Duodenal mucosa (tissue), 2 donors: Measurements from ENCODE around the gene POTEJ.
"Not testable (repeated sequence)": the region's sequence is repeated elsewhere in the genome, so short reads cannot be mapped to it uniquely, and the experiment has no call there.

Experiments used
- H3K27ac ChIP-seq: one replicate; pipeline ENCODE4 v1.7.0; 2013; ENCODE audit warnings: low read depth, low read length
- H3K27me3 ChIP-seq, 2 donors: one replicate each; pipeline ENCODE4 v1.7.0; 2013; ENCODE audit warnings: low read length in 2 of 2, control low read depth in 1 of 2; ENCODE audit not compliant: insufficient read depth in 2 of 2, control insufficient read depth in 1 of 2
- H3K36me3 ChIP-seq, 2 donors: one replicate each; pipeline ENCODE4 v1.7.0; 2013; ENCODE audit warnings: low read length in 2 of 2, control low read depth in 1 of 2; ENCODE audit not compliant: insufficient read depth in 2 of 2, control insufficient read depth in 1 of 2
- H3K4me1 ChIP-seq, 2 donors: one replicate each; pipeline ENCODE4 v1.7.0; 2013; ENCODE audit warnings: low read length in 2 of 2, control low read depth in 1 of 2; ENCODE audit not compliant: insufficient read depth in 2 of 2, control insufficient read depth in 1 of 2
- H3K4me3 ChIP-seq, 2 donors: one replicate each; pipeline ENCODE4 v1.7.0; 2013; ENCODE audit warnings: low read length in 2 of 2, low read depth in 1 of 2
- H3K9ac ChIP-seq, 2 donors: one replicate each; pipeline ENCODE4 v1.7.0; 2013; ENCODE audit warnings: low read length in 2 of 2, low read depth in 1 of 2
- H3K9me3 ChIP-seq, 2 donors: one replicate each; pipeline ENCODE4 v1.7.0; 2013; ENCODE audit warnings: low read length in 2 of 2, control low read depth in 1 of 2; ENCODE audit not compliant: control insufficient read depth in 1 of 2

POTEJ gene

GRCh38 chr2:130601648-130602302 lies 9.5 kb upstream of the POTEJ start:
- not testable (repeated sequence) for H3K27me3 ChIP-seq, H3K4me3 ChIP-seq, H3K4me1 ChIP-seq, H3K9ac ChIP-seq, H3K27ac ChIP-seq, H3K9me3 ChIP-seq, H3K36me3 ChIP-seq

- H3K4me1 ChIP-seq, H3K36me3 ChIP-seq, H3K27ac ChIP-seq, H3K9ac ChIP-seq, H3K4me3 ChIP-seq, H3K27me3 ChIP-seq, H3K9me3 ChIP-seq: not testable (repeated sequence)
Observed at GRCh38 chr2:130608276-130609001, 2.8 kb upstream of the POTEJ start.

GRCh38 chr2:130609002-130609920 lies 2.0 kb upstream of the POTEJ start:
- H3K27me3 ChIP-seq, H3K4me3 ChIP-seq, H3K36me3 ChIP-seq, H3K9ac ChIP-seq, H3K27ac ChIP-seq, H3K9me3 ChIP-seq, H3K4me1 ChIP-seq: not testable (repeated sequence)

GRCh38 chr2:130610486-130610885 lies 754 bp upstream of the POTEJ start:
- not testable (repeated sequence) for H3K27me3 ChIP-seq, H3K4me1 ChIP-seq, H3K9me3 ChIP-seq, H3K9ac ChIP-seq, H3K4me3 ChIP-seq, H3K36me3 ChIP-seq, H3K27ac ChIP-seq

- H3K9ac ChIP-seq, H3K9me3 ChIP-seq, H3K27me3 ChIP-seq, H3K4me1 ChIP-seq, H3K4me3 ChIP-seq, H3K27ac ChIP-seq, H3K36me3 ChIP-seq: not testable (repeated sequence)
Observed at GRCh38 chr2:130628784-130629475, 17.7 kb downstream of the POTEJ start.

- not testable (repeated sequence) for H3K4me3 ChIP-seq, H3K9me3 ChIP-seq, H3K36me3 ChIP-seq, H3K4me1 ChIP-seq, H3K27ac ChIP-seq, H3K27me3 ChIP-seq, H3K9ac ChIP-seq
Observed at GRCh38 chr2:130638973-130639372, 27.7 kb downstream of the POTEJ start.

GRCh38 chr2:130641688-130642087 lies 30.4 kb downstream of the POTEJ start:
- H3K27ac ChIP-seq, H3K4me1 ChIP-seq, H3K9me3 ChIP-seq, H3K36me3 ChIP-seq, H3K9ac ChIP-seq, H3K4me3 ChIP-seq, H3K27me3 ChIP-seq: not testable (repeated sequence)

- not testable (repeated sequence) for H3K27ac ChIP-seq, H3K4me1 ChIP-seq, H3K36me3 ChIP-seq, H3K4me3 ChIP-seq, H3K9me3 ChIP-seq, H3K9ac ChIP-seq, H3K27me3 ChIP-seq
Observed at GRCh38 chr2:130649285-130649684, 38.0 kb downstream of the POTEJ start.

GRCh38 chr2:130664506-130664905 lies 53.3 kb downstream of the POTEJ start:
- not testable (repeated sequence) for H3K4me3 ChIP-seq, H3K27ac ChIP-seq, H3K4me1 ChIP-seq, H3K9me3 ChIP-seq, H3K36me3 ChIP-seq, H3K27me3 ChIP-seq, H3K9ac ChIP-seq

- not testable (repeated sequence) for H3K9ac ChIP-seq, H3K4me1 ChIP-seq, H3K9me3 ChIP-seq
Observed at GRCh38 chr2:130665596-130665995, 54.4 kb downstream of the POTEJ start.

More at GRCh38 chr2:130665596-130665995, 54.4 kb downstream of the POTEJ start:
- H3K27ac ChIP-seq, H3K36me3 ChIP-seq, H3K4me3 ChIP-seq, H3K27me3 ChIP-seq: not testable (repeated sequence)
